HG03135 (cell line): ENCODE data around the gene CCDC97.
"Not testable (repeated sequence)": the region's sequence is repeated elsewhere in the genome, so short reads cannot be mapped to it uniquely, and the experiment has no call there.

Experiments used
- ATAC-seq: cut with Tn5 transposase; IDR thresholded peaks from one replicate; pipeline ENCODE4 v1.9.1; 2021; ENCODE audit warnings: mild to moderate bottlenecking, moderate library complexity; ENCODE audit not compliant: unreplicated experiment

CCDC97 gene

DNA sequence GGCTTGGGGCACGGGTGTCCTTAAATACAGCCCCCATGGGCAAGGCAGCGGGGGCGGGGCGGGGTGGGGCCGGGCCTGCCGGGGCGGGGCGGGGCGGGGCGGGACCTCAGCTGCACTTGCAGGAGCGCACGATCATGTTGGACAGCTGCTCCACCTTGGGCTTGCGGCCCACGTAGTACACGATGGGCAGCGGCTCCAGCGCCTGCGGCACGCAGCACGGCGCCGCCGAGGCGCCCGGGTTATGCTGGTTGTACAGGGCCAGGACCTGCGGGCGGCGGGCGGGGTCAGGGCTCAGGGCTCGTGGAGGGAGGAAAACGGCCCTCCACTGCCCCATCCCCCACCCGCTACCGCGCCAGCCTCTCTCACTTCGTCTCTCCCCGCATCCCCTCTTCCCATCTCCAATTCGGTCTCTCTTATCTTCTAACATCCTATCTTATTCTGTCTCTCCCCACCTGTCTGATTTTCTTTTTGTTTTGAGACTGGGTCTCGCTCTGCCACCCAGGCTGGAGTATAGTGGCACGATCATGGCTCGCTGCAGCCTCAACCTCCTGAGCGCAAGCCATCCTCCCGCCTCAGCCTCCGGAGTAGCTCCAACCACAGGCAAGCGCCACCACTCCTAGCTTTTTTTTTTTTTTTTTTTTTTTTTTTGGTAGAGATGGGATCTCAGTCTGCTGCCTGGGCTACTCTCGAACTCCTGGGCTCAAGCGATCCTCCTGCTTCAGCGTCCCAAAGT lies 21.1 kb downstream of the CCDC97 start:
- ATAC-seq: no peak

- no peak for ATAC-seq
Measured at GRCh38 chr19:41332000-41332399, 22.0 kb downstream of the CCDC97 start.

DNA sequence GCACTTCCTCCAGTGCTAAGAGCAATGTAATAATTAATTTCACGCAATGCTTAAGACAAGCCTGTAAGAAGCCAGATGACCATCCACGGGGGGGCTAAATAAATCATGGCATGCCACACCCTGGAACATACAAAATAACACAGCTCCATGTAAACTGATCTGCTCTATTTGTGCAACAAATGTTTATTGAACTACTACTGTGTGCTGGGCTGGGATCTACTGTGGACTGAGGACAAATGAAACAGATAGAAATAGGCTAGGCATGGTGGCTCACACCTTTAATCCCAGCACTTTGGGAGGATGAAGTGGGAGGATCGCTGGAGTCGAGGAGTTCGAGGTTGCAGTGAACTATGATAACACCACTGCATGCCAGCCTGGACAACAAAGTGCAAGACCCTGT lies 22.5 kb downstream of the CCDC97 start:
- no peak for ATAC-seq

- no peak for ATAC-seq
Measured at GRCh38 chr19:41334793-41335192, 24.8 kb downstream of the CCDC97 start.

GRCh38 chr19:41335467-41335866 lies 25.5 kb downstream of the CCDC97 start:
- ATAC-seq: no peak

GRCh38 chr19:41339936-41340335 lies 30.0 kb downstream of the CCDC97 start:
- ATAC-seq: no peak

DNA sequence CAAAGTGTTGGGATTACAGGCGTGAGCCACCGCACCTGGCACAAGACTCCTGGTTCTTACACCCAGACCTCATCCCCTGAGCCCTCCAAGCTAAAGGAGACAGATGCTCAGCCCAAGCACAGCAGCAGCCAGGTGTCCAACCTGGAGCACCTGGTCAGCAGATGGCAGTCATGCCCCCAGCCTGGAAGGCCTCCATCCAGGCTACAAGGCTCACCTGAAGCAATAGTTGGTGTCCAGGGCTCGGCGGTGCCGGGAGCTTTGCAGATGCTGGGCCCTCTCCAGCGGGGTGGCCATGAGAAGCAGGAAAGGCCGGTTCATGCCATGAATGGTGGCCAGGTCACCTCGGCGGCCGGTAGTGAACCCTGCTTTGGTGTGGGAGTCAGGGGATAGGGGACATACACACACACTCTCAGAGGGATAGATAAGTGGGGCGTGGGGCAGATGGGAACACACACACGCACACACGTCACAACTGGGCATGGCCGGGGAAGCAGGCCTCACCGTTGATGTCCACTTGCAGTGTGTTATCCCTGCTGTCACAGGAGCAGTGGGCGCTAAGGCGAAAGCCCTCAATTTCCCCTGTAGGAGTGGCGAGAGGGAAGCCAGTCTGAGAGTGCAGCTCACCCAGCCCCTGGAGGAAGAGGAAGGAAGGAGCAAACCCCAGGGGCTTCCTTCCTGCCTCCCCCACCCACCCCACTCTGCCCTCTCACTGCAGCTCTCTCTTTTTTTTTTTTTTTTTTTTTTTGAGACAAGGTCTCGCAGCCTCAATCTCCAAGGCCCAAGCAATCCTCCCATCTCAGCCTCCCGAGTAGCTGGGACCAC lies 31.9 kb downstream of the CCDC97 start:
- ATAC-seq: no peak

- no peak for ATAC-seq
Measured at GRCh38 chr19:41344162-41344561, 34.2 kb downstream of the CCDC97 start.

DNA sequence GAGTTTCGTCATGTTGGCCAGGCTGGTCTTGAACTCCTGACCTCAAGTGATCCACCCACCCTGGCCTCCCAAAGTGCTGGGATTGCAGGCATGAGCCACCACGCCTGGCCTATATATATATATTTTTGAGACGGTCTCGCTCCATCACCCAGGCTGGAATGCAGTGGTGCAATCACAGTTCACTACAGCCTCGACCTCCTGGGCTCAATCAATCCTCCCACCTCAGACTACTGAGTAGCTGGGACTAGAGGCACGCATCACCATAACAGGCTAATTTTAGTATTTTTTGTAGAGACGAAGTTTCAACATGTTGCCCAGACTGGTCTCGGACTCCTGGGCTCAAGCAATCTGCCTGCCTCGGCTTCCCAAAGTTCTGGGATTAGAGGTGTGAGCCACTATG lies 36.9 kb downstream of the CCDC97 start:
- not testable (repeated sequence) for ATAC-seq

DNA sequence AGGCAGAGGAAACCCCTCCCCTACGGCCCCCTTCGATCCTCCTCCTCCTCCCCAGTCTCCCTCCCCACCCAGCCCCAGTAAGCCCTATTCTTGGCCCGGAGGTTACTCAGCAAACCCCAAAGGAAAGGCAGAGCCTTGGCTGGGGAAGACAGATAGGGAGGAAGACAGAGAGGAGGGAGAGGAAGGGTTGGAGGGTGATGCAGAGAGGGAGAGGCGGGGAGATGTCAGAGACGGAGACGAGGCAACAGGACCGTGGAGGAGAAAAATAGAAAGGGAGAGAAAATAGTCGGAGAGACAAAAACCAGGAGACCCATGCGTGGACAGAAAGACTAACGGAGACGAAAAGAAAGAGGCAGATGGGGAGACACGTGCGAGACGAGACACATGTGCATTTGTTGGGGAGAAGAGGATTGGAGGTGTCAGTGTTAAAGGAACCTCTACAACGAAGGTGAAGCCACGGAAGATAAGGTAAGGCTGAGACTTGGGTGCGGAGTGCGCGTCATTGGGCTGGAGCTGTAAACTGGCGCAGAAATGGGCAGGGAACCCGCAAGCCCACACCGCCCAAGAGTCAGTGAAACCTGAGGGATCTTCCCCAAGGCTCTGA lies 40.9 kb downstream of the CCDC97 start:
- no peak for ATAC-seq

DNA sequence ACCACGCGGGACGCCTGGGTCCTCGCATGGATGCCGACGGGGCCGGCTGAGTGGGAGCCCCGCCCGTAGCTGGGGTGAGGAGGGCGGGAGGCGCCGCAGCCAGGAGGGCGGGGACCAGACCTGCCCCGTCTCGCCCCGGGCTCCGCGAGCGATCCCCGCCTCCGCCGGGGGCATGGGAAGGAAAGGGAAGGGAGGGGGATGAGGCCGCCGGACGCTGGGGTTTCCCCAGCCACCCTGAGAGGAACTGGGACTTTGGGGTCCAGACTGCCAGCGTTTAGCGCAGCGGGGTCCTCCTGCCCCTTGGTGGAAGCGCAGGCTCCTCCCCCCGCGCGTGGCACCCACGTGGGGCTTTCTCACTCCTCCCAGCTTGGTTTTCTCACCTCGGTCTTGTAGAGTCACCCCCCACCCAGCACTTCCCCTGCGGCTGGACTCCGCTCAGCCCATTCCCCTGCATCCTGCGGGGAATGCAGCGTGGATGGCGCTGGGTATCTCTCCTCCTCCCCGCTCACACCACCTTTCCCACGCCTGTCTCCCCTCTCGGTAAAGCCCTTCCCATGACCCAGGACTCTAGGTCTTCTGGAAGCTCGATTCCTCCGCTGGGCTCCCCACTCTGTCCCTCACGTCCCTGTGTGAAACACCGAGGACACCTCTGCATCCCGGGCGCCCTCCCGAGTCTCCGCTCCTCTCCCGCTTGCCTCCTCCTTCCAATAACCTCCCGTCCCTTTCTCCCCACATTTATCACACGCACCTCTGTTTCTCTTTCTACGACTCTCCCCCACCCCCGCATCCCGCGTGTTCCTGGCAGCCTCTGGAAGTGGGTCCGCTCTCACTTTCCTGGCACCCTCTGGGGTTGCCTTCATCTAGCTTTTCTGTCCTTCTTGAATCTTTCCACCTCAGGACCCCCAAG lies 41.6 kb downstream of the CCDC97 start:
- ATAC-seq: no peak

DNA sequence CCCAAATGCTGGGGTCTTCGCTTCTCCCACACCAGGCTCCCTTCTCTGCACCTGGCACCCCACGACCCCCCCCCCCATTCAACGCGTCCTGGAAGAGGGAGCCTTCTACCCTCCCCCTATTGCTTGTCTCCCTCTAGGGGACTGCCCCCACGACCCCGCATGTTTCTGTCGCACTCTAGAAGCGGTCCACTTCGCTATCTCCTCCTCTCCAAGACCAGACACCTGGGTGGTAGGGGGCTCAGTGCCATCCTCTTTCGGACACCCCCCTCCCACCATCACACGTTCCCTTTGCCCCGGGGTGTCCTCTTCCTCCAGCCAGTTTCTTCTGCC lies 42.3 kb downstream of the CCDC97 start:
- ATAC-seq: no peak

GRCh38 chr19:41352609-41353465 lies 42.9 kb downstream of the CCDC97 start:
- no peak for ATAC-seq

DNA sequence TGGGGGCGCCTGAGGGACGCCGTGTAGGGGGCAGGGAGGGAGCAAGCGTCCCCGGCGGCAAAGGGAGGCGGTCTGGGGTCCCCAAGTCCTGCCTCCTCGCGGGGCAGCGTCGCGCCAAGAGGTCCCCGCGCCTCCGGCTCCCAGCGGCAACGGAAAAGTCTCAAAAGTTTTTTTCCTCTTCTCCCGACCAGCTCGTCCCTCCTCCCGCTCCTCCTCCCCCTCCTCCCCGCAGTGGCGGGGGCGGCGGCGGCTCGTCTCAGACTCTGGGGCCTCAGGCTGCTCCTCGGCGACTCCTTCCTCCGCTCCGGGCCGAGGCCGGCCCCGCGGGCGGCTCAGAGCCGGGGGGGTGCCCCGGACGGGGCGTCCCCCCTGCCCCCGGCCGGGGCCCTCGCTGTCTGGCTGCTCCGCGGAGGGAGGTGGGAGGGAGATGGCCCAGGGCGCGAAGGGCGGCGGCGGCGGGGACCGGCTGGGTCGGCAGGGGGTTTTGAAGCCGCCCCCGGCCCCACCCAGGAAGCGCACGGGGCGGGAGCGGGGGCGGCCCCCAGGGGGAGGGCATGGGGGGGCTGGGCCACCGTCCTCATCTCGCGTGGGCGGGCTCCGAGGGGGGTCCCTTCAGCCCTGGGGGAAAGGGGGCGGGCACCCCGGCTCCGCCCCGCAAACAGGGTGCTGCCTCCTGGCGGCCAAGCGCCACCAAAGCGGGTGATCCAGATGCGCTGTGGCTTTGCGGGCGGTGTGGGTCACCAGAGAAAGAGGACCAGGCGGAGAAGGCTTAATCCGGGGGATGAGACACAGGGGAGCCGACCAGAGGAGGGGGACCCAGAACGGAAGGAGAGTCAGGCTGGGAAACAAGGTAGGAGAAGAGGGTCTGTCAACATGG lies 43.7 kb downstream of the CCDC97 start, which contains the start of gene TGFB1:
TGFB1 (minus strand) TSS at position 457 of the 877 bp plus-strand sequence. CDS start 878 bp downstream, outside the sequence.
- ATAC-seq: peak; percentile 43

DNA sequence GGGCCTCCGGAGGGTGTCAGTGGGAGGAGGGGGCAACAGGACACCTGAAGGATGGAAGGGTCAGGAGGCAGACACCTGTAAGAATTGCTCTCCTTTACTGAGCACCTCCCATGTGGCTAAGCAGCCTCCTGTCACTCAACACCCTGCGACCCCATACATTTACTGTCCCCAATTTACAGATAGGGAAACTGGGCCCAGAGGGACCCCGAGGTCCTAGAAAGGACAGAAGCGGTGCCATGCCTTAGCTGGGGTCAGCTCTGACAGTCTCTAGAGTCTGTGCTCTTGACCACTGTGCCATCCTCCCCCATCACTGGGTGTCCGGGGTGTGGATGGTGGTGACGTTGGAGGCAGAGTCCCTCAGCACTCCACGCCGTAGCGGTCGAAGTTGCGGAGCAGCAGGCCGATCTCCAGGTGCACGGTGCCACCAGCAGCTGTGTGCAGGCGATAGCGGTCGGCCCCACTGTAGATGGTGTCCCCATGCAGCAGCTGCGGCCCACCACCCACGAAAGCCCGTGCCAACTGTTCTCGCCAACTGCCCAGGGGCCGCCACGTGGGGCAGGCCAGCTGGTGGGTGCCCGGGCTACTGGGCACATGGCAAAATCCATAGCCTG lies 44.5 kb downstream of the CCDC97 start:
- ATAC-seq: no peak

GRCh38 chr19:41355035-41355434 lies 45.1 kb downstream of the CCDC97 start:
- no peak for ATAC-seq

GRCh38 chr19:41355802-41356201 lies 45.8 kb downstream of the CCDC97 start:
- no peak for ATAC-seq

DNA sequence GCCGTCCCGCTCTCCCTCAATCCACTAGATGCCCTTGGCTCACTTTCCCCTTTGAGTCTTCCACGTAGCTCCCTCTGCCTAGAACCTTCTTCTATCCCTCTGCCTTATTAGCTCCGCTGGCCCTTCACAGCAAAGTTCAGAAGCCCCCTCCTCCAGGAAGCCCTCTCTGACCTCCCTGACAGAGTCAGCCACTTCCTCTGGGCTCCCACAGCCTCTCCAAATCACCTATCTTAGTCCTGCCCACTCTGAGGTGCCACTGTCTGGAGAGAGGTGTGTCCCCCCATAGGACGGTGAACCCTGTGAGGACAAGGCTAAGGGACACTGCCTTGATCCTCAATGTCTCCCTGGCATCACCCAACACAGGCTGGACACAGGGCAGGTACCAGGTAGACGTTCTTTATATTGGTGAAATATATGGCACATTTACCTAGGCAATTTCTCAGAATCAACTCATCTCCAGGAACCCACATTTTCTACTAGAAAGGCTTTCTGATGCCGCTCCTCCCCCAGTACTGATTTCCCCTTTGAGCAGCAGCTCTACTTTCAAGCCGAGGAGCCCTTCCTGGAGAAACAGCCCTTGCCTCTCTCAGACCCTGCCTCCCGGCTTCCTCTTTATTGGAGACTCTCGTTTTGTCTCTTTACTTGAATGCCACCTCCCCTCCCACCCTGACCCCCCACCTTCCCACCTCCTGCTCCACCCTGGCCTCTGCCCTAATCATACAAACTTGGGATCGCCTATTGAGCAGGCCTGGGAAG lies 47.2 kb downstream of the CCDC97 start:
- ATAC-seq: no peak
